ENCODE results near the gene XAB2. TPM values are rescaled to one million over a fixed set of nuclear protein-coding genes. Genes with fewer than 3 reads are reported as not detected.

The XAB2 gene
- total RNA-seq (ENCODE audit: low replicate concordance), result 38.5 and 46.5 TPM in 2 replicates
- long read RNA-seq, transcript XAB2-201 (19 exons, 2,667 nt), result major isoform, 19 of 27 reads
- long read RNA-seq, partial matches to known transcripts, result 7 of 27 reads
- long read RNA-seq, other reads (novel, unspliced or antisense), result 1 of 27 reads

GRCh38 chr19:7629347-7630054 is at the start of gene XAB2, which contains the start of gene PET100:
TSS of gene XAB2 (minus strand) at chr19:7629545. CDS start at chr19:7629527, 18 bp downstream.
TSS of gene PET100 (plus strand) at chr19:7629793. CDS start at chr19:7629834, 41 bp downstream.
- no peak for TF ChIP-seq CTCF (conservative IDR thresholded peaks at IDR 0.05)
- H3K27ac Mint-ChIP-seq, result peak within 1 kb of the TSS; percentile 99

GRCh38 chr19:7677669-7678311 is 48.4 kb upstream of the XAB2 start:
- Mint-ChIP-seq H3K4me1 (ENCODE audit: unreplicated experiment) (peaks cover 9% of the 10 kb centered on the region), H3K4me3 (peak overlapping the region; percentile 22), H3K36me3 (peaks cover 3% of the 10 kb centered on the region), H3K27me3 (peaks cover 48% of the 10 kb centered on the region), H3K27ac (no peak overlapping the region), H3K9me3 (peaks cover 7% of the 10 kb centered on the region)
- no peak for TF ChIP-seq CTCF (conservative IDR thresholded peaks at IDR 0.05)
- no peak for DNase-seq (ENCODE audit: extremely low spot score, unreplicated experiment)

More at GRCh38 chr19:7629347-7630054, at the start of gene XAB2, which contains the start of gene PET100:
- Mint-ChIP-seq H3K36me3 (peaks cover 8% of the 10 kb centered on the region), H3K4me3 (peak within 1 kb of the TSS; percentile 100), H3K9me3 (no peaks in the 10 kb centered on the region), H3K4me1 (ENCODE audit: unreplicated experiment) (peaks cover 17% of the 10 kb centered on the region), H3K27me3 (no peaks in the 10 kb centered on the region)
- DNase-seq (ENCODE audit: extremely low spot score, unreplicated experiment), result peak; percentile 96

- peaks cover 55% of the 10 kb centered on the region for H3K27me3 Mint-ChIP-seq
- no peak within 1 kb of the TSS for H3K27ac Mint-ChIP-seq
Observed at GRCh38 chr19:7676854-7677253, 47.5 kb upstream of the XAB2 start, which contains the start of gene MCEMP1. TSS of gene MCEMP1 (plus strand) at chr19:7677090. CDS start at chr19:7677121, 31 bp downstream.

GRCh38 chr19:7676376-7676775 is 47.0 kb upstream of the XAB2 start:
- Mint-ChIP-seq H3K36me3 (no peaks in the 10 kb centered on the region), H3K27me3 (peaks cover 60% of the 10 kb centered on the region), H3K9me3 (peaks cover 7% of the 10 kb centered on the region), H3K27ac (no peak overlapping the region), H3K4me1 (ENCODE audit: unreplicated experiment) (peaks cover 6% of the 10 kb centered on the region), H3K4me3 (no peak overlapping the region)
- TF ChIP-seq CTCF (conservative IDR thresholded peaks at IDR 0.05), result no peak
- DNase-seq (ENCODE audit: extremely low spot score, unreplicated experiment), result no peak

More at GRCh38 chr19:7676854-7677253, 47.5 kb upstream of the XAB2 start, which contains the start of gene MCEMP1:
- H3K4me3 Mint-ChIP-seq, result peak within 1 kb of the TSS; percentile 22
- H3K9me3 Mint-ChIP-seq, result peaks cover 7% of the 10 kb centered on the region
- H3K4me1 Mint-ChIP-seq (ENCODE audit: unreplicated experiment), result peaks cover 8% of the 10 kb centered on the region
- DNase-seq (ENCODE audit: extremely low spot score, unreplicated experiment), result no peak
- H3K36me3 Mint-ChIP-seq, result no peaks in the 10 kb centered on the region
- TF ChIP-seq CTCF (conservative IDR thresholded peaks at IDR 0.05), result no peak

- H3K4me1 Mint-ChIP-seq (ENCODE audit: unreplicated experiment), result peaks cover 2% of the 10 kb centered on the region
- H3K9me3 Mint-ChIP-seq, result peaks cover 7% of the 10 kb centered on the region
- H3K27me3 Mint-ChIP-seq, result peaks cover 74% of the 10 kb centered on the region
- DNase-seq (ENCODE audit: extremely low spot score, unreplicated experiment), result no peak
- H3K27ac Mint-ChIP-seq, result no peak overlapping the region
- no peak overlapping the region for H3K4me3 Mint-ChIP-seq
- TF ChIP-seq CTCF (conservative IDR thresholded peaks at IDR 0.05), result no peak
- no peaks in the 10 kb centered on the region for H3K36me3 Mint-ChIP-seq
Observed at GRCh38 chr19:7674010-7675005, 45.0 kb upstream of the XAB2 start.
